ENCODE measurements around the gene AKR1D1. TPM values are rescaled to one million over a fixed set of nuclear protein-coding genes. Genes with fewer than 3 reads are reported as not detected.
"Not testable (repeated sequence)": the region's sequence is repeated elsewhere in the genome, so short reads cannot be mapped to it uniquely, and the experiment has no call there.

AKR1D1 gene
- total and polyA plus RNA-seq, 2 donors = 0.05 TPM

DNA sequence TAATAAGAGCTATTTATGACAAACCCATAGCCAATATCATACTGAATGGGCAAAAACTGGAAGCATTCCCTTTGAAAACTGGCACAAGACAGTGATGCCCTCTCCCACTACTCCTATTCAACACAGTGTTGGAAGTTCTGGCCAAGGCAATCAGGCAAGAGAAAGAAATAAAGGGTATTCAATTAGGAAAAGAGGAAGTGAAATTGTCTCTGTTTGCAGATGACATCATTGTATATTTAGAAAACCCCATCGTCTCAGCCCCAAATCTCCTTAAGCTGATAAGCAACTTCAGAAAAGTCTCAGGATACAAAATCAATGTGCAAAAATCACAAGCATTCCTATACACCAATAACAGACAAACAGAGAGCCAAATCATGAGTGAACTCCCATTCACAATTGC, 36.2 kb upstream of the AKR1D1 start:
- H3K9me3 ChIP-seq (ENCODE audit: control insufficient read depth in 2 of 2, insufficient read depth in 1 of 2, low read length in 1 of 2); DNase-seq (ENCODE audit: low read depth in 6 of 9, low spot score in 9 of 9); H3K36me3 ChIP-seq (ENCODE audit: control insufficient read depth in 2 of 2, insufficient read depth in 2 of 2, low read length in 1 of 2); H3K4me1 ChIP-seq (ENCODE audit: control insufficient read depth in 2 of 2, insufficient read depth in 2 of 2, low read length in 2 of 2); H3K27me3 ChIP-seq (ENCODE audit: control insufficient read depth in 2 of 2, insufficient read depth in 1 of 2, low read length in 1 of 2); H3K4me3 ChIP-seq (ENCODE audit: low read length in 2 of 2); H3K27ac ChIP-seq (ENCODE audit: low read depth in 1 of 2, low read length in 1 of 2): not testable (repeated sequence)
- WGBS = 59% methylated on average over 1 of the region's 1 CpG

- no peaks in the 10 kb centered on the region for H3K27me3 ChIP-seq (ENCODE audit: control insufficient read depth in 2 of 2, insufficient read depth in 1 of 2, low read length in 1 of 2)
- no peak for DNase-seq (ENCODE audit: low read depth in 6 of 9, low spot score in 9 of 9)
- H3K36me3 ChIP-seq (ENCODE audit: control insufficient read depth in 2 of 2, insufficient read depth in 2 of 2, low read length in 1 of 2) = no peaks in the 10 kb centered on the region
- 97% methylated on average over 2 of the region's 2 CpGs for WGBS
- no peaks in the 10 kb centered on the region for H3K9me3 ChIP-seq (ENCODE audit: control insufficient read depth in 2 of 2, insufficient read depth in 1 of 2, low read length in 1 of 2)
- H3K4me1 ChIP-seq (ENCODE audit: control insufficient read depth in 2 of 2, insufficient read depth in 2 of 2, low read length in 2 of 2) = no peaks in the 10 kb centered on the region
- no peak overlapping the region for H3K27ac ChIP-seq (ENCODE audit: low read depth in 1 of 2, low read length in 1 of 2)
- H3K4me3 ChIP-seq (ENCODE audit: low read length in 2 of 2) = no peak overlapping the region
These were observed 31.4 kb upstream of the AKR1D1 start for GRCh38 chr7:138044897-138045296.

GRCh38 chr7:138047907-138048306, 28.4 kb upstream of the AKR1D1 start:
- no peaks in the 10 kb centered on the region for H3K9me3 ChIP-seq (ENCODE audit: control insufficient read depth in 2 of 2, insufficient read depth in 1 of 2, low read length in 1 of 2)
- H3K27ac ChIP-seq (ENCODE audit: low read depth in 1 of 2, low read length in 1 of 2) = no peak overlapping the region
- H3K4me1 ChIP-seq (ENCODE audit: control insufficient read depth in 2 of 2, insufficient read depth in 2 of 2, low read length in 2 of 2) = no peaks in the 10 kb centered on the region
- H3K4me3 ChIP-seq (ENCODE audit: low read length in 2 of 2) = no peak overlapping the region
- 96% methylated on average over 3 of the region's 3 CpGs for WGBS
- no peaks in the 10 kb centered on the region for H3K27me3 ChIP-seq (ENCODE audit: control insufficient read depth in 2 of 2, insufficient read depth in 1 of 2, low read length in 1 of 2)
- no peak for DNase-seq (ENCODE audit: low read depth in 6 of 9, low spot score in 9 of 9)
- no peaks in the 10 kb centered on the region for H3K36me3 ChIP-seq (ENCODE audit: control insufficient read depth in 2 of 2, insufficient read depth in 2 of 2, low read length in 1 of 2)

DNA sequence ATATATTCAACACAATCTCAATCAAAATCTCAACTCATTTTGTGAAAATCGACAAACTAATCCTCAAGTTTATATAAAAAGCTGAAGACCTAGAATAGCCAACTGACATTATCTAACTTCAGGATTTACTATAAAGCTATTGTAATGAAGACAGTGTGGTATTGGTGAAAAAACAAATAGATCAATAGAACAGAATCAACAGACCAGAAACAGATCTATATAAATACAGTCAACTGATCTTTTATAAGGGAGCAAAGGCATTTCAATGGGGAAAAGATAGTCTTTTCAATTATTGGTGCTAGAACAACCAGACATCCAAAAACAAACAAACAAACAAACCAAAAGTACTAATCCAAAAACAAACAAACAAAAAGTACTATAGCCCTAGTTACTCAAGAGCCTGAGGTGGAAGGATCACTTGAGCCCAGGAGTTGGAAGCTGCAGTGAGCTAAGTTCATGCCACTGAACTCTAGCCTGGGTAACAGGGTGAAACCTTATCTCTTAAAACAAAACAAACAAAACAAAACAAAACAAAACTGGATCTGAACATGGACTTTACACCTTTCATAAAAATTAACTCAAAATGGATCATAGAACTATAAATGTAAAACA, 26.6 kb upstream of the AKR1D1 start:
- WGBS = 95% methylated on average over 1 of the region's 1 CpG
- DNase-seq (ENCODE audit: low read depth in 6 of 9, low spot score in 9 of 9) = no peak
- no peak overlapping the region for H3K27ac ChIP-seq (ENCODE audit: low read depth in 1 of 2, low read length in 1 of 2)
- H3K9me3 ChIP-seq (ENCODE audit: control insufficient read depth in 2 of 2, insufficient read depth in 1 of 2, low read length in 1 of 2) = no peaks in the 10 kb centered on the region
- H3K27me3 ChIP-seq (ENCODE audit: control insufficient read depth in 2 of 2, insufficient read depth in 1 of 2, low read length in 1 of 2) = no peaks in the 10 kb centered on the region
- no peaks in the 10 kb centered on the region for H3K36me3 ChIP-seq (ENCODE audit: control insufficient read depth in 2 of 2, insufficient read depth in 2 of 2, low read length in 1 of 2)
- no peaks in the 10 kb centered on the region for H3K4me1 ChIP-seq (ENCODE audit: control insufficient read depth in 2 of 2, insufficient read depth in 2 of 2, low read length in 2 of 2)
- H3K4me3 ChIP-seq (ENCODE audit: low read length in 2 of 2) = no peak overlapping the region

DNA sequence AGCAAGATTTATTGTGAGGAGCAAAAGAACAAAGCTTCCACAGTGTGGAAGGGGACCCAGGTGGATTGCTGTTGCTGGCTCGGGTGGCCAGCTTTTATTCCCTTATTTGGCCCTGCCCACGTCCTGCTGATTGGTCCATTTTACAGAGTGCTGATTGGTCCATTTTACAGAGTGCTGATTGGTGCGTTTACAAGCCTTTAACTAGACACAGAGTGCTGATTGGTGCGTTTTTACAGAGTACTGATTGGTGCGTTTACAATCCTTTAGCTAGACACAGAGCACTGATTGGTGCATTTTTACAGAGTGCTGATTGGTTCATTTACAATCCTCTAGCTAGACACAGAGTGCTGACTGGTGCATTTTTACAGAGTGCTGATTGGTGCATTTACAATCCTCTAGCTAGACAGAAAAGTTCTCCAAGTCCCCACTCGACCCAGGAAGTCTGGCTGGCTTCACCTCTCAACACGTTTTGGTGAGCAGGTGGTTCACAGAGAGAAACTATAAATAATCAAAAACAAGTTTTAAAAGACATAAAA, 24.5 kb upstream of the AKR1D1 start:
- not testable (repeated sequence) for H3K4me3 ChIP-seq (ENCODE audit: low read length in 2 of 2); H3K27me3 ChIP-seq (ENCODE audit: control insufficient read depth in 2 of 2, insufficient read depth in 1 of 2, low read length in 1 of 2); H3K27ac ChIP-seq (ENCODE audit: low read depth in 1 of 2, low read length in 1 of 2); H3K9me3 ChIP-seq (ENCODE audit: control insufficient read depth in 2 of 2, insufficient read depth in 1 of 2, low read length in 1 of 2); DNase-seq (ENCODE audit: low read depth in 6 of 9, low spot score in 9 of 9); H3K4me1 ChIP-seq (ENCODE audit: control insufficient read depth in 2 of 2, insufficient read depth in 2 of 2, low read length in 2 of 2); H3K36me3 ChIP-seq (ENCODE audit: control insufficient read depth in 2 of 2, insufficient read depth in 2 of 2, low read length in 1 of 2)
- WGBS = 92% methylated on average over 7 of the region's 7 CpGs

GRCh38 chr7:138052696-138053095, 23.6 kb upstream of the AKR1D1 start:
- Histone ChIP-seq H3K27me3 (ENCODE audit: control insufficient read depth in 2 of 2, insufficient read depth in 1 of 2, low read length in 1 of 2) (no peaks in the 10 kb centered on the region), H3K36me3 (ENCODE audit: control insufficient read depth in 2 of 2, insufficient read depth in 2 of 2, low read length in 1 of 2) (no peaks in the 10 kb centered on the region), H3K27ac (ENCODE audit: low read depth in 1 of 2, low read length in 1 of 2) (no peak overlapping the region), H3K4me3 (ENCODE audit: low read length in 2 of 2) (no peak overlapping the region), H3K4me1 (ENCODE audit: control insufficient read depth in 2 of 2, insufficient read depth in 2 of 2, low read length in 2 of 2) (no peaks in the 10 kb centered on the region), H3K9me3 (ENCODE audit: control insufficient read depth in 2 of 2, insufficient read depth in 1 of 2, low read length in 1 of 2) (no peaks in the 10 kb centered on the region)
- no peak for DNase-seq (ENCODE audit: low read depth in 6 of 9, low spot score in 9 of 9)
- 99% methylated on average over 3 of the region's 3 CpGs for WGBS

GRCh38 chr7:138055698-138056097, 20.6 kb upstream of the AKR1D1 start:
- H3K4me3 ChIP-seq (ENCODE audit: low read length in 2 of 2); DNase-seq (ENCODE audit: low read depth in 6 of 9, low spot score in 9 of 9); H3K27ac ChIP-seq (ENCODE audit: low read depth in 1 of 2, low read length in 1 of 2); H3K4me1 ChIP-seq (ENCODE audit: control insufficient read depth in 2 of 2, insufficient read depth in 2 of 2, low read length in 2 of 2); H3K27me3 ChIP-seq (ENCODE audit: control insufficient read depth in 2 of 2, insufficient read depth in 1 of 2, low read length in 1 of 2); H3K9me3 ChIP-seq (ENCODE audit: control insufficient read depth in 2 of 2, insufficient read depth in 1 of 2, low read length in 1 of 2); H3K36me3 ChIP-seq (ENCODE audit: control insufficient read depth in 2 of 2, insufficient read depth in 2 of 2, low read length in 1 of 2): not testable (repeated sequence)
- WGBS = 97% methylated on average over 2 of the region's 4 CpGs

- no peaks in the 10 kb centered on the region for H3K9me3 ChIP-seq (ENCODE audit: control insufficient read depth in 2 of 2, insufficient read depth in 1 of 2, low read length in 1 of 2)
- WGBS = 98% methylated on average over 2 of the region's 2 CpGs
- H3K4me1 ChIP-seq (ENCODE audit: control insufficient read depth in 2 of 2, insufficient read depth in 2 of 2, low read length in 2 of 2) = no peaks in the 10 kb centered on the region
- no peak overlapping the region for H3K4me3 ChIP-seq (ENCODE audit: low read length in 2 of 2)
- DNase-seq (ENCODE audit: low read depth in 6 of 9, low spot score in 9 of 9) = no peak
- no peaks in the 10 kb centered on the region for H3K27me3 ChIP-seq (ENCODE audit: control insufficient read depth in 2 of 2, insufficient read depth in 1 of 2, low read length in 1 of 2)
- no peaks in the 10 kb centered on the region for H3K36me3 ChIP-seq (ENCODE audit: control insufficient read depth in 2 of 2, insufficient read depth in 2 of 2, low read length in 1 of 2)
- no peak overlapping the region for H3K27ac ChIP-seq (ENCODE audit: low read depth in 1 of 2, low read length in 1 of 2)
These were observed 12.9 kb upstream of the AKR1D1 start for GRCh38 chr7:138063400-138063799.

DNA sequence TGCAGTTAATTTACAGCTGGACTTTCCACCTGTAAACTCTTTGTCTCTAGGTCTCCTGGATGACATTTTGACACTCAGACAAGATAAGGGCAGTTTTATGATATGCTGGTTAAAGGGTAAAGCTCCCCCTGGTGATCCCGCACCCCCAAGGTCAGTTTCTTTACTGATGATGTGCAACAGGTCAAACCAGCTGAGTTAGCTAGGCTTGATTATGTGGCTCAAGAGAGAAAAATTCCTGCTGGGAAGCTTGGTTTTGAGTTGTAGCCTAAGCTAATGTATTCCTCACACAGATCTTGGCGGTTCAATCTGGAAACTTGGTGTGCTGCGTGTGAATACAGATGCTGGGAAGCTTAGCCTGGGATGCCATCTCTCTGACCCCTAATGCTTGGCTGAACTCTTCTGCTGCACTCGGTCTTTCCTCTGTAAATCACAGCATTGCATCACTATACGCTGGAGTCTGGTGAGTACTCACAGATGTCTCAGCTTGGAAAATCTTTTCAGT, 11.4 kb upstream of the AKR1D1 start:
- Histone ChIP-seq H3K27ac (ENCODE audit: low read depth in 1 of 2, low read length in 1 of 2) (no peak overlapping the region), H3K9me3 (ENCODE audit: control insufficient read depth in 2 of 2, insufficient read depth in 1 of 2, low read length in 1 of 2) (no peaks in the 10 kb centered on the region), H3K36me3 (ENCODE audit: control insufficient read depth in 2 of 2, insufficient read depth in 2 of 2, low read length in 1 of 2) (no peaks in the 10 kb centered on the region), H3K4me1 (ENCODE audit: control insufficient read depth in 2 of 2, insufficient read depth in 2 of 2, low read length in 2 of 2) (no peaks in the 10 kb centered on the region), H3K27me3 (ENCODE audit: control insufficient read depth in 2 of 2, insufficient read depth in 1 of 2, low read length in 1 of 2) (no peaks in the 10 kb centered on the region), H3K4me3 (ENCODE audit: low read length in 2 of 2) (no peak overlapping the region)
- WGBS = 94% methylated on average over 5 of the region's 5 CpGs
- DNase-seq (ENCODE audit: low read depth in 6 of 9, low spot score in 9 of 9) = no peak
